A172 (cell line): ENCODE data around the gene EPS15. TPM values are rescaled to one million over a fixed set of nuclear protein-coding genes. Genes with fewer than 3 reads are reported as not detected.
A peak's percentile ranks its signal among the peaks of the same experiment; 100 is the strongest.

Experiments used
- DNase-seq: peaks from one replicate; pipeline ENCODE4 v3.0.0-alpha.2; 2015; ENCODE audit warnings: low spot score
- total RNA-seq: library from RNA; depleted of rRNA; stranded (reverse); fragments of >200 nt; shearing (Covaris generic); gene quantifications from 2 replicates; pipeline ENCODE4 v1.2.3, GENCODE V29; 2014; rRNA removed

EPS15 gene
- total RNA-seq, 1 experiment from 2014 or later, result 28.2 TPM

DNA sequence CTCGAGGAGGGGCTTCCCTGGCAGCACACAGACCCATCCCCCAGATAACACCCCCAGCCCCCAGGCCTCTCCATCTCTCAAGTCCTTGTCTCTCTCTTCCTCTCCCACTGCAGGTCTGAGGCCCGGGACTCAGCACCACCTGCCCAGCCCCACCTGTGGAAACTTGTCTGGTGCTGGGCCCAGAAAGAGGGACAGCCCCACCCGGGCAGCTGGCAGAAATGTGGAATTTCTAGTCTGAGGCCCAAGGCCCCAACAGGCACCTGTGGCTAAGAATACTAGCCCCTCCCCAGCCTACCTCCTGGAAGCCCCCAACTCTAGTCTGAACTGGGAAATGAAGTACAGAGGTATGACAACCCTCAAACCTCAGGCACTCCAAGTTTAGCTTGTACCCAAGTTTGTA, 204.1 kb downstream of the EPS15 start:
- DNase-seq, result no peak

DNA sequence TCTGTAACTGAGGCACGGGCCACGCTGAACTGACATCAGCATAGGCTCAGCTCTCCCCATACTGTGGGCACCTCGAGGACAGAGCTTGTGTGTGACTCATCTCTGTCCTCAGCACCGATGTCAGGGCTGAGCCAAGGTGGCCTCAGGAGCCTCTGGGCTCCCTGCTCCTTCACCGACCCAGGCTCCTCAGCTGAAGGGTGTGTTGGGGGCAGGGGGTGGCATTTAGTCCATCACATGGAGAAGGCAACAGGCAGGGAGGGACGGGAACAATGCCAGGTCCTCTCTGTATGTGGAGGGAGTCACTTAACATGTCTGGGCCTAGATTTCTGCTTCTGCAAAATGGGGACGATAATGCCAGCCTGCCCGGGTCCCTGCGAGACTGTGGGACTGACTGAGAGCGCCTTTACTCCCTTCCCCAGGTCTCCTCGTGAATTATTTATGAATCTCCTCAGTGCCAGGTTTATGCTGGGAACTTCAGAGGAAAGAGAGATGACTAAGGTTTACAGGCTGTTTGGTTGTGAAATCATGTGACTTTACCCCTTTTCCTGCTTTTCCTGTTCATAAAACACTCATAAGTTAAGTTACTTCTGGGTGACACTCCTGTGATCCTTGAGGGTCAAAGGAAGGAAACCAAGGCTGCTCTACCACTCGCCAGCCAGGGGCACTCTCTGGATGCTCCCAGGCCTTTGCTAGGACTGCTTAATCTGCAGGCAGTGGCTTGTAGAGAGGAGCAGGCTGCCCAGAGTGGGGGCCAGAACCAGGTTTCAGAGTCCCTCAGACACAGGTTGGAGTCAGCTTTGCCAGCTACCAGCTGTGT, 204.9 kb downstream of the EPS15 start:
- DNase-seq, result peak; percentile 71

DNA sequence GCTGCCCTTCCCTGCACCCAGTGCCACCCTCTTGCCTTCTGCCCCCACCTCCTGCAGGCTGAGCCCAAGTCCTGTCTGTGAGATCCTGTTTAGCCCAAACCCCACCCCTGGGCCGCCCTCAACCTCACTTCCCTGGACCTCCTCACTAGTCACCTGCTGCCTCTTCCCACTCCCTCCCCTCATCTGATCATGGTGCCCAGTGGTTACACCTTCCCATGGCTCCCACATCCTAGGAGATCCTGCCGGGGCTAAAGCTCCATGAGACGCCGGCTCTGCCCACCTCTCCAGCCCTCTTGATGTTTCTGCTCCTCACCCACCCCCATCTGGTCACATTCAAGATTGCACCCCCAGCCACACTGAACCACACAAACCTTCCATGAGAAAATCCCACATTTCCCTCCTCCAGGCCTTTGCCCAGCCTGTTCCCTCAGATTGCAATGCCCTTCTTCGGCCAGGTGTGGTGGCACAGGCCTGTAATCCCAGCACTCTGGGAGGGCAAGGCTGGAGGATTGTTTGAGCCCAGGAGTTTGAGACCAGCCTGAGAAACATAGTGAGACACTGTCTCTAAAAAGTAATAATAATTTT, 205.7 kb downstream of the EPS15 start:
- DNase-seq, result peak; percentile 15

DNA sequence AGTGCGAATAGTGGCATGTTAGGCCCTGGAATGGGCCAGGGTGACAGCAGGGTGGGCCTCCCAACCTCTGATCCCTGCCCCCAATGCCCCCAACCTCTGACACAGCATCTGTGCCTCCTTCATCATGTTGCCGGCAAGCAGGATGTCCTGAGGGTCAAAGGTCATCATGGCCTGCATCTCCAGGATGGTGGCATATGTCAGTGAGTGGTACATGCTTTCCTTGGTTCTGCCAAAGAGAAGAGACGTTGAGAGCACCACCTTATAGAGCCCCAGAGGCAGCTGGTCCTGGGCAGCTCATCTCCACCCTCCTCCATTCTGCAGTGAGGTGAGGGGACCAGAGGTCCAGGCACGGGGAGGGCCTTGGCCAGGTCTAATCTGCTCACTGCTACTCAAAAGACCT, 206.3 kb downstream of the EPS15 start:
- no peak for DNase-seq

DNA sequence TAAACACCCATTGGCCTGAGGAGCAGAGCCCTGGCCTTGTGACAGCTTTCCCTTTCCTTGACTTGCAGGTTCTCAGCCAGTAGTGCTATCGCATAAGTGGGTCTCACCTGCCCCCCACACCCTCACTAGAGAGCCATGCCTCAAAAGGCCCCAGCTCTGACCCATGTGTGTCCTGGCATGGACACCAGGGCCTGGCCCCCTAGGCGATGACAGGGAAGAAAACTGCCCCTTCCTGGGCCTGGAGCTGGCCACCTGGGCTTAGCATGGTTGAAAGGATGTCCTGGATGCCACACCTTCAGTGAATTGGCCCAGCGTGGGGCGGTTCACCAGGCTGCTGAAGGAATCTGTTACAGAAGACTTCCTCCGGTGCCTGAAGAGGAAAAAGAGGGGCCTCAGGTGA, 207.2 kb downstream of the EPS15 start:
- DNase-seq, result no peak

DNA sequence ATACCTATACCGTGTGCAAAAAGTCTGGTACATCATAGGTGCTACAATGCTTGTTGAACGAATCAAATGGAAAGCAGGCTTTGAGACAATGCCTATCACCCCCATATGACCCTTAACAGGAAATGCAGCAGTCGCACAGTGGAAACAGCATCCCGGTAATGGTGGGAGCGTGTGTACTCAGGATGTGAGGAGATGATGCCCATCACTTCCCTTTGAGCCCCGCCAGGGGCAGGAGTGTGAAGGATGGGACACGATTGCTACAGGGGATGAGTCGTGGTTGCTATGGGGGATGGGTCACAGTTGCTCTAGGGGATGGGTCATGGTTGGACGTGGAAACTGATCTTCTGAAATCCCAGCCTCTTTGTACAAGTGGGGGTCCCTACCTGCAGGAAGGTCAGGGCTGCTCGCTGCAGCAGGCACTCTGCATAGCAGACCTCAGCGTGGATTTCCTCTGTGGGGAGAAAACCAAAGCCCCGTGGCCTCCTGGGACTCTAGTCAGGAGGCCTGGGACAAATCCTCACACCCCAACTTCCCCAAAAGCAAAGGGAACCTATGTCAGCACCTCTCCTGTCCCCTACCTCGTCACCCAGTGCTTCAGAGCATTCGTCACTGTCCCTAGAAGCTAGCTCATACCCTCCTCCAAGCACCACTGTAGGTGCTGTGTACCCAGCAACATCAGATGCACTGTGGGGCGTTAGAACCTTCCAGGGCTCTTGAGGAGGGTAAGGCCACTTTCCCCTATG, 208.0 kb downstream of the EPS15 start:
- no peak for DNase-seq

DNA sequence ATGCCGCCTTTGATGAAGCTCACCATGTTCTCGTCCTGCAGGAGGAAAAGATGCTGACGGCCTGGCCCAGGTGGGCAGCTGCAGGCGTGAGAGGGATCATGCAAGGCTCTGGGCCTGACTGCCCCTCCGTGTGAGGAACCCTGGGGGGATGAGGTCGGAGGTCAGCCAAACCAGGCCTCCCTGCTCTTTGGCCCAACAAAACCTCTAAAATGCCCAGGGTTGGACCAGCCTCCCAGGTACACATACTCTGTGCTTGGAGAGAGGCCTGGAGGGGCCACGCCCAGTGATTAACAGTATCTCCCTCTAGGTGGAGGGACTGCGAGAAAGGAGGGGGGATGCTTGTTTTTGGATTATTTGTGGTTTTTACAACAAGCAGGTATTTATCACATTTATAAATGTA, 209.8 kb downstream of the EPS15 start:
- no peak for DNase-seq

DNA sequence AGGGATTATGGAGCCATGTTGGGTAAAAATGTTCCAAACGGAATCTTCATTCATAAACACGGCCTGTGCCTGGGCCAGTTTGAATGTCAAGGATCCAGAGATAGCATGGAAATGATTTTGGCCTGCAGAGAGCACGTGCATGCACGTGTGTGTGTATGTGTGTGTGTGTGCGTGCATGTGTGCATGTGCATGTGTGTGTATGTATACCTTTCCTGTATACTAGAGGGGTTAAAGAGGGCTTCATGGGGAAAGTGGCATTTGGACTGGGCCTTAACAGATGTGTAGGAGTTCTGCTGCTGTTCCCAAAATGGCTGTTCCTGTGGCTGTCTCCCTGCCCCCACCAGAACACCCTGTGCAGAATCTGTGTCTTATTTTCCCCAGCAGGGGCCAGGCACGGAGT, 210.4 kb downstream of the EPS15 start:
- no peak for DNase-seq

DNA sequence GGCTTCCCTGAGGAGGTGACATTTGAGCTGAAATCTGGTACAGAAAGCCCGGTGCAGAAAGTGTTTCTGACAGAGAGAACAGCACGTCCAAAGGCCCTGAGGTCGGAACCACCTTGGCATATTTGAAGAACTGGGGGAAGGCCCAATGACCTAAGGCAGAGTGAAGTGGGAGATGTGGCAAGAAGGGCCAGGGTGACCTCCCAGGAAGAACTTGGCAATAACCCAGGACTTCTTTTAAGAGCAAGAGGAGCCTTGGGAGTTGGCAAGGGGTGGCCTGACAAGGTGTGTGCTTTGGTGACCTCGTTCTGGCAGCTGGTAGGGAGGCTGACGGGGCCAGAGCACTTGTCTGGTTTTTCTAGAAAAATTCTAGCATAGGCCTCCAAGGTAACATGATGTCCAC, 212.1 kb downstream of the EPS15 start:
- DNase-seq, result no peak

DNA sequence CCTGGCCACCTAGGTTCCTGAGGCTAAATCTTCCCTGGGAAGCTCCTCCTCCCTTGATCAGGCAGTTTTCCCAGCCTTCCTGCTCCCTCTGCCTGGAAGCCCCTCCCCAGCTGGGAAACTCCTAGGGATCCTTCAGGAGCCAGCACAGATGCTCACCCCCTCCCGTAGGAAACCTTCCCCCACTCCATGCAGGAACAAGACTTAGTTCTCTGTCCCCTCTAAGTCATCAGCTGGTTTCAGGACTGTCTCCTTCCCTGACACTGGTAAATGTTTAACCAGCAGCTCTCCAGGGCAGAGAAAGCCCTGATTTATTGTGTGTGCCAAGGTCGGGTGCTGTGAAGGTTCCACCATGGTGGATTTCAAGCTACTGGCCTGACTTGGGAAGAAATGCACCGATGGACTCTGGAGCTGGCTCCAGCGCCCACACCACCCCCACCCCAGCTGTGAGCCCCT, 213.7 kb downstream of the EPS15 start:
- DNase-seq, result no peak

DNA sequence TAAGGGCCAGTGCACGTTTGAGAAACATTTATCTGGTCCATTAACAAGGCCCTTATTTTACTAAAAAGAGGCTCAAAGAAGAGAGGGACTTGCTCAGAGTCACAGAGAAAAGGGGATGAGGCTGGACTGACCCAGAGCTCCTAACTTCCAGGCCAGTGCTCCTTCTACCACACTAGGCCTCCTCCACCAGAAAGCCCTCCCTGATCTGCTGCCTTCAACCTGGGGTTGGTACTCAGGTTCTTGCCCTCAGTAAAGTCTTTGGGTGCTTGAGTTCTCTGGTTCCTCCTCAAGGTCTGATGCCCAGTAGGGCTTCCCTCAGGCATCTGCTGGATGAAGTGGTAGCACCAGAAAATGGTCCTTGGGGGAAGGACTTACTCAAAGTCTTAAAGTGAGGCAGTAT, 214.7 kb downstream of the EPS15 start:
- DNase-seq, result no peak

Other genes with a start within 250 kb of the EPS15 start
- gene TTC39A, start 188.7 kb downstream of the EPS15 start, total RNA-seq, result 5.8 and 7.5 TPM in 2 replicates
- 109 and 114 TPM in 2 replicates for gene OSBPL9, start 97.8 kb upstream of the EPS15 start, total RNA-seq